Skeletal muscle cell (primary cell): ENCODE data around the gene ANAPC13.

Experiments used
- DNase-seq: peaks from one replicate; pipeline ENCODE4 v3.0.0-alpha.2; 2010; ENCODE audit warnings: low read depth
- H3K4me3 ChIP-seq: 2 replicates; pipeline ENCODE4 v1.5.1; 2011; ENCODE audit warnings: low read depth, mild to moderate bottlenecking, control low read depth, low read length, moderate library complexity

ANAPC13 gene

DNA sequence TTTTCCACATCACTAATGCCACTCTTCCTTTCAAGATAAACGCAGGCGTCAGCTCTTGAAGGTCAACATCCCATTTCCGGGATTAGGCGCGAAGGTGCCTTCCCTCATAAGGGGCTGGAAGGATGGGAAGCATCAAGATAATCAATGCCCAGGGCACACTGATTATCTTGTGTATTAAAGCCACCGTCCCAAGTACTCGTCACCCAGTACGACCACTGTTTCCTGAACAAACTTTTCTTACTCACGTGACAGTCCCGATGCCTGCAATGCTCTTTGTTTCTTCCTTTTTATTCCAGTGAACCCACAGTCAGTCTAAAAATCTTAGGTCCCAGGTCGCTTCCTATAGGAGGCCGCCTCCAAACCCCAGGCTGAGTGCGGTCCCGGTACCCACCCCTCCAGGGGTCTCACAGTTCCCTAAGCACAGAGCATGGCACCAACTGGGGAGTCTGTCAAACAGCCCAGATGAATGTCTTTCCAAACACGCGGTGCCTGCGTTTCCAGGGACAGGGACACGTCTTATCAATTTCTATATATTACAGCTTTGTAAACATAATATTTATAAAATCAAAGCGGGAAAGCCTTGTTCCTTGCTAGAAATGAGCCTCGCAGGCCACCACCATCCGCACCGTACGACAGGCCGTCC is 589 bp downstream of the ANAPC13 start:
- H3K4me3 ChIP-seq: peak overlapping the region; percentile 84
- DNase-seq: no peak

DNA sequence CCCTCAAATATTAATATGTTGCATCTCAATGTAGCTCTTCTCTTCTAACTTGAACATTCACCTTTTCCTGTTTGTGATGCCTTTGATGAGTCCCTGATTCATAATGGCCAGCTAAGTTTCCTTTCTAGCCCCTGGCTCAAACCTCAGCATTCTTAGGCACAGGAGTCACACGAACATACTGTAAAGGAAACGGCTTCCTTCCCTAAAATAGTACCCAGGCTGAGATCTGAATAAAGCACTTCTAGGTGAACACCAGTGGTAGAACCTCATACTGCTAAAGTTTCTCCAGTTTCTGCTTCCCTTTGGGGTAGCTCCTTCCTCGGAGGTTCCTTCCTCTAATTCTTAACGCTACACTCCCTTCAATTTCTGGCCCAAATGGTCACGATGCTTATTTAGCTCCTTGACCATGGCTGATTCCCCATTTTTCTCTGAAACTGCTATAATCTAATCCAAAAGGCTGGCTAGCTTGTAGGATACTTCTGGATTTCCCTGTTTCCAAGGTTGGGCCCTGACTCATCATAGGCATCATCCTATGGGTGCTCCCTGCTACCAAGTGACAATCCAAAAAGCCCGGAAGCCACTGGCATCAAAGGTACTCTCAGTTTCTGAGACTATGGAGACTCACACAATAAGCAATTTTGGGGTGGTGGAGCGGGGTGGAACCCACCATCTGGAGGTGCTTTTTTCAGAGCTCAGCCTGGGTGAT is 2.4 kb downstream of the ANAPC13 start:
- no peak for DNase-seq
- no peak overlapping the region for H3K4me3 ChIP-seq

DNA sequence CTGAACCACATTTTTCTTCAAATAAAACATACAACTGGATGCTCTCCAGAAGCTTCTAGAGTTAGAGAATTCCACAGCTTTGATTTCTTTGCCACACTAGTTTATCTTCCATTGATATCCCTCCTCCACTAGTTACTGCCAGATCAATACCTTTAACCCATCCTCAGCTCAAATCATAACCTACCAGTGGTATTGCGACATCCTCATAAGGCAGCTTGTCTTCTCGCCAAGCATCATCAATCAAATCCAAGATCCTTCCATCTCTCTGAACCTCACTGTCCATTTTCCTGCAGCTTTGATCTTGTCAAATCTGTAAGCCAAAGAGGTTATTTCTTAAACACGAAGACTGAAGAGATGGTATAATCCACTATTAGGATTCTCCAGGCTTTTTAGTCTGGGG is 3.2 kb downstream of the ANAPC13 start:
- DNase-seq: no peak
- no peak overlapping the region for H3K4me3 ChIP-seq

DNA sequence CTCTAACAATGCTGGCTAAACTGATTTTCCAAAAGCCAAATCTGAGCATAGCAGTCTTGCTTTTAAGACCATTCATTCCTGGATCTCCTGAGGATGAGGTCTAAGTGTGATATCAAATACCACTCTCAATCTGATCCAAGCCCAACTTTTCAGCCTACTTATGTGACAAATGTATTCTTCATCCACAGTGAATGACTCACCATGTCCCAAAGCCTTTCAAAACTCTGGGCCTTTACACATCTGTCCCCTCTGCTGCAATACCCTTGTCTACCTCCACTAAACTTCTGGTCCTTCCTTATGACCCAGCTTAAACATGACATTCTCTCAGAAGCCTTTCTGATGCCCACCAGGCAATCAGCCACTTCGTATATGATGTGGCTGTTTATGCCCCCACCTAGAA is 4.6 kb downstream of the ANAPC13 start:
- DNase-seq: no peak

DNA sequence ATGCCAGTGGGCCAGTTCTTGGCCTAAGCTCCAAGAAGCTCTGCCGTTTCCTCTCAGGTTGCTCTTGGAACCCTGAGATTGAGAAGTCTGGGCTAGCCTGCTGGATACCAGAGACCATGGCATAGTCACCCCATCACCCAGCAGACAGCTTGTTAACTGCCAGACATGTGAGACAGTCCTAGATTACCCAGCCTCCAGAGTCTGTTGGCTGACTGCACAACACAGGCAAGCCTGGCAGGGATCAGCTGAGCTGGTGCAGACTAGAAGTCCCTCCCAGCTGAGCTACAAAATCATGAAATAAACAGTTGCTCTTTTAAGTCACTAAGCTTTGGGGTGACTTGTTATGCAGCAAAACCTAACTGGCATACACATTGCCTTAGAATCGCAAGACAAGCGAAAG is 5.2 kb downstream of the ANAPC13 start:
- H3K4me3 ChIP-seq: no peak overlapping the region
- DNase-seq: no peak

More for the DNA sequence above, 4.6 kb downstream of the ANAPC13 start:
- H3K4me3 ChIP-seq: no peak overlapping the region

DNA sequence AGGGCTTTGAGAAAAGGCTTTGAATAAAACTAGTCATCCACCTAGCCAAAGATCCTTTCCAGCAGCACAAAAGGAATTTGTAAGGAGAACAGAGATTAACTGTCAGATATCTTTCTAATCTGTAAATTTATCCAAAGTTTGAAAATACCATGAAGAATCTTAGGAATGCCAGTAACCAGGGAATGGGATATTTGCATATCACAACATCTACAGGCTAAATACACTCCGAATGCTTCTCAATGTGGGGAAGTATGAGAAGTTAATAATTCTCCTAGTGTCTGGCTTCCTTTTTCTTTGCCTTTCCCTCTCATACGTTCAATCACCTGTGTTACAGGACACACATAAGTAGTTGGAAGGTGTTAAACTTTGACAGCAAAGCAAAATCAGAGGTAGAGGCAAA is 7.8 kb downstream of the ANAPC13 start:
- no peak for DNase-seq
- no peak overlapping the region for H3K4me3 ChIP-seq

DNA sequence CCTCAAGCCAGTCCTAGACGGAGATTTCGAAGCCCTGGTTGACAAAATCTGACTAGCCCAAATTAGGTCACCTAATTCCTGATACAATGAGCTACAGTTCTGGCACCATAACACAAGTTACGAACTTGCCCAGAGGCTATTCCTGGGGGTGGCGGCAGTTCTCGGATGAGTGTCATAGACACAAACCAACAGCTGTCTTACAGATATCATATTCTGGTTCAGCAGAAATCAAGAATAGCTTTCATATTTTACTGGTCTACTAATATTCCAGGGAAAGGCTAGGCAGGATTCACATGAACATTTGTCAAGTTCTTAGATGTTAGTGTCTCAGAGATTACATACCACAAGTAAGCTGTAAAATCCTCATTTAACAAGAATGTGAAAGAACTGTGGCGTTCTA is 8.8 kb downstream of the ANAPC13 start:
- no peak overlapping the region for H3K4me3 ChIP-seq
- no peak for DNase-seq

DNA sequence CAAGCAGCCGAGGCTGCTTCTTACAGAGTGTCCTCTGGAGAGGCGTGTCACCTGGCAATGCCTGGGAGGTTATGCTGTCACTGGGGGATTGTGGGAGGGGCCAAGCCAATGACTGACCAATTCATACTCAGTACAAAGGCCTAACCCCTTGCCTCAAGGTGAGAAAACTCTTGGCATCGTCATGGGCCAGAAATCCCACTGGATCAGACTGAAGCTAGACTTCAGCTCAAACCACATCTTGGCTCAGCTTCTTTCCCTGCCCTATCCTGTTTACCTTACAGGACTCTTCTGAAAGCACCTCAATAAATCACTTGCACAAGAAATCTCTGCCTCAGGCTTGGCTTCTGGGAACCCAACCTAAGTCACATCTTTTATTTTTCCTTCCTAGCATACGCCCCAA is 9.5 kb downstream of the ANAPC13 start:
- no peak for DNase-seq
- no peak overlapping the region for H3K4me3 ChIP-seq

DNA sequence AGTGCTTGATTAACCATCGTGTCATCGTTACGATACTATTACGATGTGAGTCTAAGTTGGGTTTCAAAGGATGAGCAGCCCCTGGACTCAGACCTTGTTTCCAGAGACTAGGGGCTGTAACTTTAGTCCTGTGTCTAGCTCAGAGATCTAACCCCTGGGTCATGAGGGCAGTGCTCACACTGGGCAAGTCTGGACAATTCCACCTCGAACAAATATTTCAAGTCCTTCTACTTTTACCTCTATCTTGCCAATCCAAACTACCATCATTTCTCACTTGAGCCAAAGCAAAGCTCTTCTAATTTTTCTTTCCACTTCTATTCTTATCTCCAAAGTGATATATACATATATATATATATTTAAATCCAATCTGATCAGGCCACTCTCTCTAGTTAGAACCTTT is 10.8 kb downstream of the ANAPC13 start:
- DNase-seq: no peak
- no peak overlapping the region for H3K4me3 ChIP-seq

DNA sequence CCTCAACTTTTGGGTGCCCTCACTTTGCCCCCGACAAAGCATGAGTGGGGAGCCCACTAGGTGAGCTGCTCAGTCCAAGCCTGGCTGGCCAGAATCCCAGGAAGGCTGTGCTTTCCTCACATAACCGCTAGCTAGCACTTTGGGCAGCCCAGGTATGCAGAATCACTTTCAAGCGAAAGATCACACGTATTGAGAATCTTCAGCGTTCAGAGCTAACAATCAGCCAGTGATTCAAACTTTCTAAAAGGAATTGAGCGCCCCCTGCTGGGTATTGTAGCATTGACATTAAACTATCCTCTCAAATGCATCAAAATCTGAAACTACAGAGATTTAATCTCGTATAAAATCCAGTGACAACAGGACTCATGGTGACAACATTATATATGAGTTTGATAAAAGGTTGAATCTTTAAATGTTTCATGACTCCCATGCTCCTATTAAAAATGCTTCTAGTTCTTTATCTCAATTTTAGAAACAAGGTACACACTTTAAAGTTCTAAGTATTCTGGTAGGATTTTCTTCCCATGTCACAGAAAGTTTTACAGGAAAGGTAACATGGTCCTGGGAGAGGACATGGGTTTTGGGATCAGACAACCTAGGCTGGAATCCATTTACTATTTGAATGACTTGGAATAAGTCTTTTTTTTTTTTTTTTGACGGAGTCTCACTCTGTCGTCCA is 11.8 kb downstream of the ANAPC13 start:
- no peak overlapping the region for H3K4me3 ChIP-seq
- DNase-seq: no peak

DNA sequence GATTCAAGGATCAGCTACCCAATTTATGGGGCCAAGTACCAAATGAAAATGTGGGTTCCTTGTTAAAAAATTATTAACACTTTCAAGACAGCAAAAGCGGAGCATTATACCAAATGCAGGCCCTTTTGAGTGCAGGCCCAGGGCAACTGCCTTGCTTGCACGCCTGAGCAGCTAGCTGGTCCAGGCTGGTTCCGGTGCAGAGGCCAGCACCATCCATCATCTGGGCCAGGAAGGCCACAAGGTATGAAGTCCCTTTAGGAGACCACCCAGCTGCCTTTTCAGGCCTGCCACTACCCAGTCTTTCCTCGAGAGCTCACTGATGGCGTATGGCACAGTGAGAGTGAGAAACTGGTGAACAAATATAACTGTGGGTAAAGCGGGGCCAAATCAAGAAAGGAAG is 13.0 kb downstream of the ANAPC13 start:
- no peak for DNase-seq

DNA sequence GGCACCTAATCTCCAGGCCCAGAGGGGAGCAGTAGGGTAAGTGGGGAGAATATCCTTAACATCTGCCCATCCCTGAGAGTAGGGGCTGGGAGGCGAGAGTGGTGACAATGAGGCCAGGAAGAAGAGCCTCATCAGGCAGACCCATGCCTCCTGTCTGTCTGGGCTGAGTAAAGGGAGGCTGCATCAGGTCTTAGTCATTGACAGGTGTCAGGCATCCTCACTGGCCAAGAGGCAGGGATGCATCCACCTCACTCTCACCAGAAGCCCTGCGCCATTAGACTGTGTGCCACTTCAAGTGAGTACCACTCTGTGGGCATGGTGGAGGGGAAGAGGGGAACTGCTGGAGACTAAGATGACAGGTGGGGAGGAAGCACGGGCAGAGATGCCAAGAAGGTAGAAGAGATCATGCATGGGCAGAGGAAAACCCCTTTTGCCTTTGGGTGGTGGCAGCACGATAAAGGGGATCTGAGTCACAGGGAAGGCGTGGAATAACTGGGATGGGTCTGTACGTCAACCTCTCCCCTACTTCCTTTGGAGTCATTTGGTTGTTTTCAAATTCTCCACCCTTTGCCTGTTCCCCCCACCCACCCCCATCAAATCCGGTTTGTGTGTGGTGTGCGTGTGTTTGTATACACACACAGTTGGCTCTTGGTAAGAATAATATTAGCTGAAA is 14.1 kb downstream of the ANAPC13 start:
- no peak for DNase-seq
- H3K4me3 ChIP-seq: no peak overlapping the region

More for the DNA sequence above, 13.0 kb downstream of the ANAPC13 start:
- H3K4me3 ChIP-seq: no peak overlapping the region

DNA sequence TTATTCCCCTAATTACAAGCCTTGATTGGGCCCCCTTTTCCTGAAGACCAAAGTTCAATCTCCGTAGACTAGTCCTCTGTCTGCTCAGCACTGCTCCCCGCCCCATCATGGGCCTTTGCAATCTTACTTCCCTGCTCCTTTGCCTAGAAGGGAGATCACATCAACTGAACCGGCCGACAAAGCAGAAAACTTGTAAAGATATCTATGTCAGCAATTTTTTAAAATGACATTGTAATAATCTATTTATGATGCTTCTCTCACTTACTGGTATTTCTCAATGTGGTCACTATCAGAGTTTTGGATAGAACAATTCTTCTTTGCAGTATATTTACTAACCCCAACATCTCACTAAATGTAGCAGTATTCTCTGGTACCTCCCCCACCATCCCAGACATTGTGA is 17.3 kb downstream of the ANAPC13 start:
- no peak overlapping the region for H3K4me3 ChIP-seq
- no peak for DNase-seq

DNA sequence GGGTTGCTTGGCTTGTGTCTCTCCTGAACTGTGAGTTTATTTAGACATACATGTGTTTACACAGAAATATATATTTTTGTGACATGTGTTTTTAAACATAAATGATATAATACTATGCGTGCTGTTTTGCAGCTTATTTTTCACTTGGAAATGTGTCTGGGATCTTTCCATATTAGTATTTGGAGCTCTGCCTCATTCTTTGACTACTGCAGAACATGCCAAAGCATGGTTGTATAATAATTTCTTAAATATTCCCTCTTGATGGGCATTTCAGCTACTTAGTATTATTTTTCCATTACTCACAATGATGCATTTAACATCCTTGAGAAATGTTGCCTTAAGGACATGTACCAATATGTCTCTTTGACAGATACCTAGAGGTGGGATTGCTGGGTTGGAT is 19.5 kb downstream of the ANAPC13 start:
- H3K4me3 ChIP-seq: no peak overlapping the region
- DNase-seq: no peak

DNA sequence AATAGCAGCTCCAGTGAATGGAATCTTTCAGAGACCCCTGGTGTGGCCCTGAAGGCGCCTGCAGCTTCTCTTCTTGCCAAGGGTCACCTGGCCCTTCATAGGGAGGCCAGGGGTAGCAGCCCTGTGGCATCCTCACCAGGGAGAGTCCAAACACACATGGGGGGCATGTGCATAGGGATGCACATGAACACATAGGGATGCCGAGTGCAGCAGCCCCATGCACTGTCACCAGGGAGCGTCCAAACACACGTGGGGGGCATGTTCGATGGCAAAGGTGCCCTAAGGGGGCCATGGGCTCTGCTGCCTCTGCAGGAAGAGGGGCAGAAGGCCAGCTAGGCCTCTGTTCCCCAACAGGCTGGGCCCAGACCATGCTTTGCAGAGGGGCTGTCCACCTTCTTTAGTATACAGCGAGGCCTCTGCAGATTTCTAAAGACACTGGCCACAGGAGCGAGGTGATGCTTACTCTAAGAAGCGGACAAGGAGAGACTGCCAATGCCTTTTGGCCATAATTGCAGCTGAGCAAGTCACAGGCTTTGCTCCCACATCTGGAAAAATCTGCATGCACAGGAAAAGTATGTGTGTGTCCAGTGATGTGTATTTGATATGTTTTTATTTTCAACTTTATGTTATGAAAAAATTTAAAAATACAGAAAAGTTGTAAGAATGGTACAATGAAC is 21.0 kb downstream of the ANAPC13 start:
- no peak for DNase-seq
- H3K4me3 ChIP-seq: no peak overlapping the region

DNA sequence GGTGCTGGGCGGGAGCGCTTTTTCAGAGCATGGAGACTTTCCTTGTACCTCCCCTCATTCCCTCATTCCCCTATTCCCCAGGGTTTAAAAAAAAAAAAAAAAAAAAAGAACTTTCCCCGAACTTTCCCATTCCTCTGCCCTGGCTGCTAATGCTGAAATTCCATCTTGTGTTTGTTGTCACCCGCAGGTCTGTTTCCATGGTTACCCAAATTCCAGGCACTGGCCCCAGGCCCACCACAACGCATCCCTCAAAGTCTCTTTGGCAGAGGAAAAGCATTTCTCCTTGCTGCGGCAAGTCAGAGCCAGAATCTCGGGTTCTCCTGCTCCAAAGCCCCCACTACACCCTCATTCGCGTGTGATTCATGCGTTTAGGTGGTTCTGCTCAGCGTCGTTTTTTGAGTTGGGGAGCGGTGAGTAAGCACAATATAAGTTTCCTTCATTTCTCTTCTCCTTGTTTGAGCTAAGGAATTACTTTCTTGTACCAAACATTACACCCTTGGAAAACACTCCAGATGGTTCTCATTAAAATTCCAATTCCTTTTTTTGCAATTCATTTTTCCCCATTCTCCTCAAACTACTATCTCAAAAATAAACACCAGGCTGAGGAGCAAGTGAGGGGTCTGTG is 21.6 kb downstream of the ANAPC13 start:
- peak; percentile 98 for DNase-seq
- no peak overlapping the region for H3K4me3 ChIP-seq

DNA sequence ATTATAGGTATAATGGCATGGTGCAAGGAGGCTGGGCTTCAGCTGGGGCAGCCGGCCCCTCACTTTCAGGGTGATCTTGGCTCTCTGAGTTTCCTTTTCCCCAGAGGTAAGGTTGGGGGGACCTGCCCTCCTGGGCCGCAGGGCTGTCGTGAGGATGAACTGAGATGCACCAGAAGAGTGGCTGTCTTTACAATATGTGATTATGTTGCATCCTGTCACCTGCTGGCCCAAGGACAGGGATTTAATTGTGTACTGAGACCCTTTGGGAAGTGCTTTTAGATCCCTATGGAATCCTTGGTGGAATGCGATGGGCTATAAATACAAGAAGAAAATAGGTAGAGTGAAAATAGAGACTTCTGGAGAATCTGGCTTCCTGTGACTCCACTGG is 22.1 kb downstream of the ANAPC13 start:
- no peak for DNase-seq
- H3K4me3 ChIP-seq: no peak overlapping the region

DNA sequence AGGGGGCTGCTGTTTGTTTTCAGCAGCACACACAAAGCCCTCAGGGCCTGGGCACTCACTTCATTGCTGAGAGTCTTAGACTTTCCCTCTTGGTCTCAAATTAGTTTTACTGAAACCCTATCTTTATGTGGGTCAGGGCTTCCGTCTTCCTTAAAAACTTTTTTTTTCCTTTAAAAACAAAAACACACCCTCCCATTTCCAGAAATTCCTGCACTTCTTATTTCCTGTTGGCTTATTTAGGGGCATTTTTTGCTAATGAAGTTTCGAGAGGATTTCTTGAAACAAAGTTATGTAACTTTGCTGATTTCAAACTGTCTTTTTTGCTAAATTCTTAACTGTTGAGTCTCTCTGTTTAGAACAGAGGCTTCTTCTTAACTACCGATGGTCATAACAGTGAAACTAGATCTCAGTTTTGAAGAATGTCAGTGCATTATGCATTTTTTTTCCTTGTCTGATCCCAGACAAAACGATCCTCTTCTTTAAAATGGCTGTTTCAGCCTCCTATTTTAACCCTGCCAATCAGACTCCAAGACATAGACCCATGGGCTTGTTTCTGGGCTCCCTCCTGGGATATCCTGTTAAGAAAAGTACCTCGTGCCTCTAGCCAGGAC is 23.3 kb downstream of the ANAPC13 start:
- no peak overlapping the region for H3K4me3 ChIP-seq
- DNase-seq: peak; percentile 45

DNA sequence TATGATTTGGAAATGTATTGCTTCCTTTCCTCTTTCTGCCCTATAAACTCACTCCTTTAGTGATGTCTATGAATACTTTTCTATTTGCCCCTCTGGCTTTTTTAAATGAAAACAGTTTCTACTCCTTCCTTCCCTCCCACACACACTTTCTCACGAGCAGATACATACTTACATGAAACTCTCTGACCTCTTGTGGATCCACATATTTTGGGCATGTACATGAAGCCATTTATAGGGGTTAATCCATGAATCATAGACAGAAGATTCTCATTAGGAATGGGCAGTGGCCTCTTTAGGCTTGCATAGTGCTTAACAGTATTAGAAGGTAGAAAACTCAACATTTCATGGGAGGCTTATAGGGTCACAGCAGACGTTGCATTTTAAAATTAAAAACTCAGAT is 24.8 kb downstream of the ANAPC13 start:
- no peak overlapping the region for H3K4me3 ChIP-seq
- peak; percentile 84 for DNase-seq
